NCI-H2196 (cell line): Measurements from ENCODE around the gene PSMC2.
"Not testable (repeated sequence)": the region's sequence is repeated elsewhere in the genome, so short reads cannot be mapped to it uniquely, and the experiment has no call there.

ENCODE experiments used
- DNase-seq: peaks from one replicate; lab custom pipeline; 2025; ENCODE audit not compliant: unreplicated experiment; lab: John Stamatoyannopoulos, UW

PSMC2 gene

GRCh38 chr7:103373866-103374643, 26.6 kb downstream of the PSMC2 start:
- DNase-seq = no peak

- DNase-seq = no peak
Observed at GRCh38 chr7:103379270-103379975, 32.0 kb downstream of the PSMC2 start.

- DNase-seq = no peak
Observed at GRCh38 chr7:103380395-103381191, 33.1 kb downstream of the PSMC2 start.

- no peak for DNase-seq
Observed at GRCh38 chr7:103381280-103382031, 34.0 kb downstream of the PSMC2 start.

GRCh38 chr7:103382032-103382402, 34.6 kb downstream of the PSMC2 start:
- no peak for DNase-seq

GRCh38 chr7:103387242-103387641, 39.8 kb downstream of the PSMC2 start:
- no peak for DNase-seq

- no peak for DNase-seq
Observed at GRCh38 chr7:103388469-103389140, 41.2 kb downstream of the PSMC2 start.

GRCh38 chr7:103389263-103389662, 41.8 kb downstream of the PSMC2 start:
- DNase-seq = no peak

GRCh38 chr7:103391150-103391549, 43.7 kb downstream of the PSMC2 start:
- DNase-seq = no peak

GRCh38 chr7:103391976-103392375, 44.5 kb downstream of the PSMC2 start:
- no peak for DNase-seq

GRCh38 chr7:103394566-103394965, 47.1 kb downstream of the PSMC2 start:
- DNase-seq = no peak

GRCh38 chr7:103395071-103395470, 47.6 kb downstream of the PSMC2 start:
- DNase-seq = no peak

- DNase-seq = no peak
Observed at GRCh38 chr7:103396471-103396870, 49.0 kb downstream of the PSMC2 start.

GRCh38 chr7:103398483-103399127, 51.2 kb downstream of the PSMC2 start:
- DNase-seq = no peak

- not testable (repeated sequence) for DNase-seq
Observed at GRCh38 chr7:103399687-103400086, 52.2 kb downstream of the PSMC2 start.

GRCh38 chr7:103405789-103406613, 58.6 kb downstream of the PSMC2 start:
- DNase-seq = not testable (repeated sequence)

GRCh38 chr7:103412151-103412550, 64.7 kb downstream of the PSMC2 start:
- DNase-seq = no peak

- no peak for DNase-seq
Observed at GRCh38 chr7:103413407-103413806, 66.0 kb downstream of the PSMC2 start.

GRCh38 chr7:103418241-103418640, 70.8 kb downstream of the PSMC2 start:
- DNase-seq = no peak
